K562 (cell line): ENCODE results near the gene KLK10. TPM values are rescaled to one million over a fixed set of nuclear protein-coding genes. Genes with fewer than 3 reads are reported as not detected.

Experiments used
- ATAC-seq: fragments of 200-7000 bp; cut with Tn5 transposase; 3 replicates; pipeline ENCODE4 v1.9.1; 2020; ENCODE audit warnings: moderate library complexity
- BruUV-seq: library from RNA; stranded (reverse); fragments of 400-500 nt; replicated peaks from 2 replicates; lab custom pipeline; 2021; lab: Mats Ljungman, UMichigan
- CTCF ChIA-PET: fragments of 300-600 bp; formaldehyde crosslinking; extraction: SDS; loops from one replicate; lab custom pipeline; 2021; ENCODE audit warnings: low intra/inter-chr PET ratio; lab: Yijun Ruan, JAX
- POLR2A ChIA-PET: fragments of 300-600, 350-650 bp; sonication (Branson Sonifier 250); formaldehyde crosslinking; extraction: SDS; loops from one replicate; lab custom pipeline; 2021; ENCODE audit warnings: antibody characterized with exemption, inconsistent platforms; lab: Yijun Ruan, JAX
- DNase-seq, 4 experiments: peaks; one replicate each; pipeline versions ENCODE4 v3.0.0 to v3.0.0-alpha.2; 2011 to 2018; ENCODE audit warnings: low spot score in 3 of 4, mixed read lengths in 3 of 4; ENCODE audit errors: extremely low read depth in 1 of 4
- FAIRE-seq: peaks from 2 replicates; lab custom pipeline; 2011; peaks lifted over from hg19 to GRCh38; lab: Jason Lieb, UNC
- H2AFZ ChIP-seq: 2 replicates; pipeline ENCODE4 v1.6.0; 2011; ENCODE audit warnings: low read depth, low read length, control low read depth, inconsistent platforms
- H3K27ac ChIP-seq: fragments of 200-600 bp; 3 replicates; pipeline ENCODE4 v1.8.0; 2011; ENCODE audit warnings: low read depth, mild to moderate bottlenecking, control low read depth, inconsistent platforms, low read length, moderate library complexity, mixed read lengths; ENCODE audit errors: extremely low read depth
- H3K27me3 ChIP-seq, 2 experiments: fragments of 300-600 bp in 1 of 2; 2 replicates in 1 of 2; 3 replicates in 1 of 2; pipeline versions ENCODE4 v1.6.0 to v1.8.0; 2011; ENCODE audit warnings: inconsistent platforms in 2 of 2, low read length in 2 of 2, mild to moderate bottlenecking in 1 of 2, mixed read lengths in 1 of 2, moderate library complexity in 1 of 2; ENCODE audit not compliant: control insufficient read depth in 2 of 2, insufficient read depth in 2 of 2
- H3K36me3 ChIP-seq: fragments of 300-600 bp; 3 replicates; pipeline ENCODE4 v1.8.0; 2011; ENCODE audit warnings: mild to moderate bottlenecking, low read length, inconsistent platforms; ENCODE audit not compliant: control insufficient read depth, insufficient read depth
- H3K4me1 ChIP-seq, 2 experiments: fragments of 200-600 bp in 1 of 2; replicated peaks in 1 of 2; 2 replicates in 1 of 2; 3 replicates in 1 of 2; pipeline versions ENCODE4 v1.5.1 to v1.8.0; 2011; ENCODE audit warnings: inconsistent platforms in 2 of 2, low read length in 2 of 2, mild to moderate bottlenecking in 1 of 2, mixed read lengths in 1 of 2, moderate library complexity in 1 of 2; ENCODE audit not compliant: control insufficient read depth in 2 of 2, insufficient read depth in 2 of 2
- H3K4me2 ChIP-seq: 2 replicates; pipeline ENCODE4 v1.6.1; 2011; ENCODE audit warnings: low read length, control low read depth, inconsistent platforms, mixed read lengths; ENCODE audit not compliant: insufficient read depth
- H3K4me3 ChIP-seq: fragments of 200-600 bp; sonication (generic), shearing (Covaris generic); 2 replicates; pipeline ENCODE4 v1.5.1; 2016; ENCODE audit warnings: control low read depth, inconsistent platforms
- H3K79me2 ChIP-seq: fragments of 200-600 bp; 3 replicates; pipeline ENCODE4 v1.8.0; 2011; ENCODE audit warnings: low read length, inconsistent platforms; ENCODE audit not compliant: control insufficient read depth, insufficient read depth
- H3K9ac ChIP-seq, 2 experiments: 2 replicates each; pipeline versions ENCODE4 v1.6.0 to v1.6.1; 2011; ENCODE audit warnings: low read depth in 2 of 2, low read length in 2 of 2, control low read depth in 1 of 2, inconsistent platforms in 1 of 2, mild to moderate bottlenecking in 1 of 2, mixed read lengths in 1 of 2; ENCODE audit not compliant: insufficient read depth in 1 of 2
- H3K9me1 ChIP-seq: one replicate; pipeline ENCODE4 v1.6.0; 2011; ENCODE audit warnings: inconsistent platforms, mild to moderate bottlenecking, low read length, moderate library complexity; ENCODE audit not compliant: control insufficient read depth, insufficient read depth
- H3K9me3 ChIP-seq: replicated peaks from 2 replicates; pipeline ENCODE4 v1.5.1; 2011; ENCODE audit warnings: low read depth, low read length, inconsistent platforms; ENCODE audit not compliant: control insufficient read depth, insufficient read depth
- H4K20me1 ChIP-seq: replicated peaks from 2 replicates; pipeline ENCODE4 v1.6.1; 2011; ENCODE audit warnings: low read length, inconsistent platforms, mixed read lengths; ENCODE audit not compliant: control insufficient read depth, insufficient read depth
- ATF7 ChIP-seq: fragments of 450-650 bp; IDR thresholded peaks from 2 replicates; pipeline ENCODE4 v1.7.1; 2014; ENCODE audit warnings: mild to moderate bottlenecking, moderate library complexity
- ETV5 ChIP-seq: sonication (generic); formaldehyde crosslinking; IDR thresholded peaks from 2 replicates; pipeline ENCODE4 v1.4.0; 2020; ENCODE audit warnings: low read depth, mild to moderate bottlenecking, missing genetic modification reagents
- GTF2E2 ChIP-seq: fragments of 200-800 bp; sonication (Bioruptor generic); IDR thresholded peaks from 2 replicates; pipeline ENCODE4 v1.6.1; 2016; ENCODE audit warnings: missing genetic modification characterization, missing compliant biosample characterization
- HOMEZ ChIP-seq: fragments of 250-450 bp; sonication (Bioruptor Pico); IDR thresholded peaks from 2 replicates; pipeline ENCODE4 v1.4.0; 2020; ENCODE audit warnings: mild to moderate bottlenecking, moderate library complexity
- LEF1 ChIP-seq: fragments of 450-650 bp; IDR thresholded peaks from 2 replicates; pipeline ENCODE4 v1.6.1; 2016; ENCODE audit warnings: mild to moderate bottlenecking
- MCM5 ChIP-seq: fragments of 450-650 bp; IDR thresholded peaks from 2 replicates; pipeline ENCODE4 v1.6.1; 2016; ENCODE audit warnings: low read depth
- MITF ChIP-seq: IDR thresholded peaks from 2 replicates; pipeline ENCODE4 v1.6.1; 2014; ENCODE audit warnings: antibody characterized with exemption
- NELFE ChIP-seq: IDR thresholded peaks from 2 replicates; pipeline ENCODE4 v1.6.1; 2011; ENCODE audit warnings: mild to moderate bottlenecking; ENCODE audit not compliant: insufficient read depth, insufficient read length
- PHF8 ChIP-seq: fragments of 200-600 bp; sonication (generic); IDR thresholded peaks from 2 replicates; pipeline ENCODE4 v1.6.1; 2012; ENCODE audit warnings: mixed run types, mild to moderate bottlenecking, inconsistent platforms, low read length, moderate library complexity, borderline replicate concordance
- SNIP1 ChIP-seq: fragments of 450-650 bp; IDR thresholded peaks from 2 replicates; pipeline ENCODE4 v1.7.1; 2017; ENCODE audit warnings: low read depth, mild to moderate bottlenecking
- ZBTB26 ChIP-seq: fragments of 450-650 bp; formaldehyde crosslinking; IDR thresholded peaks from 2 replicates; pipeline ENCODE4 v1.4.0; 2022; ENCODE audit warnings: missing genetic modification characterization
- ZBTB34 ChIP-seq: fragments of 250-450 bp; sonication (Bioruptor Pico); IDR thresholded peaks from 2 replicates; pipeline ENCODE4 v1.8.0; 2021; ENCODE audit warnings: mild to moderate bottlenecking, moderate library complexity
- ZNF449 ChIP-seq: fragments of 250-450 bp; sonication (Bioruptor Pico); IDR thresholded peaks from 2 replicates; pipeline ENCODE4 v1.8.0; 2022; ENCODE audit warnings: moderate library complexity, mild to moderate bottlenecking, inconsistent platforms
- ZNF76 ChIP-seq: fragments of 250-450 bp; sonication (Bioruptor Pico); IDR thresholded peaks from 2 replicates; pipeline ENCODE4 v1.4.0; 2020; ENCODE audit warnings: mild to moderate bottlenecking, moderate library complexity, borderline replicate concordance
- WGBS: fragments of 100-300 bp; shearing (Covaris generic); methylation state at CpG from one replicate; pipeline ENCODE4 v1.1.6; 2016; ENCODE audit warnings: low coverage, mixed read lengths; ENCODE audit not compliant: insufficient coverage; ENCODE audit errors: missing lambda C conversion rate; 5-methylcytosine and 5-hydroxymethylcytosine counted together
- in situ Hi-C: fragments of 300-500 bp; cut with MboI; formaldehyde crosslinking; loops from 4 replicates; pipeline ENCODE4 v1.15.0; 2018; ENCODE audit warnings: inconsistent platforms, mixed read lengths
- intact Hi-C: fragments of 100-400 bp; cut with micrococcal nuclease; formaldehyde crosslinking; loops from 2 replicates; pipeline ENCODE4 v1.14.2; 2022
- polyA plus RNA-seq, 8 experiments: library from polyadenylated mRNA; depleted of rRNA in 4 of 8; stranded (reverse) in 5 of 8; unstranded in 3 of 8; fragments of >200 nt; fragmentation: Nextera tagmentation in 2 of 8; fragmentation: Illumina TruSeq in 1 of 8; extraction: Ambion mirVana in 2 of 8; extraction: Trizol in 1 of 8; gene quantifications; 2 replicates each; pipeline versions ENCODE4 v1.2.1 to v1.2.3, GENCODE V29; 2011 to 2014; ENCODE audit warnings: inconsistent platforms in 1 of 8, missing spikeins in 1 of 8
- total RNA-seq, 7 experiments: library from RNA; depleted of rRNA in 6 of 7; stranded (reverse); fragments of >200 nt in 6 of 7; fragmentation: Illumina TruSeq in 2 of 7; extraction: Trizol in 2 of 7; gene quantifications; 2 replicates each; pipeline versions ENCODE4 v1.2.1 to v1.2.3, GENCODE V29; 2011 to 2021; ENCODE audit warnings: low replicate concordance in 1 of 7

KLK10 gene
- total and polyA plus RNA-seq, 9 of the 15 experiments (the other 6 are each of a cell fraction or from before 2014, with no cell fraction given) = 0.11 TPM; not detected in 8

GRCh38 chr19:51002542-51003311, 16.8 kb downstream of the KLK10 start:
- H4K20me1 ChIP-seq = no peaks in the 10 kb centered on the region
- DNase-seq = peak; percentile 97 to 99 (median 98)
- H3K79me2 ChIP-seq = no peaks in the 10 kb centered on the region
- peak; percentile 98 for ATAC-seq
- intact Hi-C loops (no loop called here), in situ Hi-C loops (no loop called here)
- ChIA-PET POLR2A (interaction anchor here (0.6 to 1.8 kb wide), 6 partner anchors 9 to 199 kb away, joined by 3 to 11 read pairs (median 4); partner anchors contain the start of gene CTU1), CTCF (no interaction called here)
- peak overlapping the region; percentile 88 for H3K4me2 ChIP-seq
- peak overlapping the region; percentile 53; the same call in 1 of the 3 replicates for H3K27ac ChIP-seq
- peak; percentile 100 for FAIRE-seq
- H3K9me1 ChIP-seq = no peaks in the 10 kb centered on the region
- peaks cover 19 to 32% of the 10 kb centered on the region in 2 experiments; a peak in 4 of 5 replicates for H3K4me1 ChIP-seq
- H2AFZ ChIP-seq = peak overlapping the region; percentile 97
- no peaks in the 10 kb centered on the region for H3K36me3 ChIP-seq
- BruUV-seq = no TSS peak
- WGBS = 28% methylated on average over 42 of the region's 42 CpGs
- peak overlapping the region; percentile 26 for H3K4me3 ChIP-seq
- peaks cover 0 to 8% of the 10 kb centered on the region in 2 experiments; a peak in 2 of 5 replicates for H3K27me3 ChIP-seq
- H3K9ac ChIP-seq = peak overlapping the region; percentile 53 to 87; a peak in 3 of 4 replicates
- H3K9me3 ChIP-seq = no peaks in the 10 kb centered on the region
- TF ChIP-seq HOMEZ (CRISPR knock-in tag) (no peak), ZNF449 (no peak), NELFE (no peak), ZNF76 (0 out of 2 replicates have a peak, but pooled peaks have one; percentile 39), SNIP1 (no peak), ZBTB34 (no peak), MITF (peak; percentile 18; the same call in 1 of the 2 replicates), ZBTB26 (no peak), GTF2E2 (tag) (no peak), ATF7 (peak; percentile 100), ETV5 (no peak), PHF8 (peak; percentile 28; the same call in 1 of the 2 replicates), LEF1 (no peak), MCM5 (no peak)
